Measurements from ENCODE around the gene FGG.

The FGG gene

DNA sequence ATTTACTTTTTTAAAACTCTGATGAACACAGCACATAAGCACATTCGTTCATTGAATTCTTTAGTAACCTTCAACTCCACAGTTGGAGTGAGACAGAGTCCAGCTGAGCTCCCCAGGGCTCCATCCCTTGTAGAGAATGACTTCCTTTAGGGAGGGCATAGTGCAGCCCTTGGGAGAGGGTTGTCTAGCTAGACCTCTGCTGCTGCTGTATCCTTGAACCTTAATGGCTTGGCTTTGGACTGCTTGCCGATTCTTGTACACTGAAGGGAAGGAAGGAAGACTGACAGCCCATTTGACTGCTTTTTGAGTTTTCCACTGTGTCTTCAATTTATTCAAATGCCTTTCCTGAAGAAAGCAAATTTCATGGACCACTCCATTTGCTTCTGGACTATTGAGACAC is 19.4 kb upstream of the FGG start:
- TF ChIP-seq, protein P1, sequence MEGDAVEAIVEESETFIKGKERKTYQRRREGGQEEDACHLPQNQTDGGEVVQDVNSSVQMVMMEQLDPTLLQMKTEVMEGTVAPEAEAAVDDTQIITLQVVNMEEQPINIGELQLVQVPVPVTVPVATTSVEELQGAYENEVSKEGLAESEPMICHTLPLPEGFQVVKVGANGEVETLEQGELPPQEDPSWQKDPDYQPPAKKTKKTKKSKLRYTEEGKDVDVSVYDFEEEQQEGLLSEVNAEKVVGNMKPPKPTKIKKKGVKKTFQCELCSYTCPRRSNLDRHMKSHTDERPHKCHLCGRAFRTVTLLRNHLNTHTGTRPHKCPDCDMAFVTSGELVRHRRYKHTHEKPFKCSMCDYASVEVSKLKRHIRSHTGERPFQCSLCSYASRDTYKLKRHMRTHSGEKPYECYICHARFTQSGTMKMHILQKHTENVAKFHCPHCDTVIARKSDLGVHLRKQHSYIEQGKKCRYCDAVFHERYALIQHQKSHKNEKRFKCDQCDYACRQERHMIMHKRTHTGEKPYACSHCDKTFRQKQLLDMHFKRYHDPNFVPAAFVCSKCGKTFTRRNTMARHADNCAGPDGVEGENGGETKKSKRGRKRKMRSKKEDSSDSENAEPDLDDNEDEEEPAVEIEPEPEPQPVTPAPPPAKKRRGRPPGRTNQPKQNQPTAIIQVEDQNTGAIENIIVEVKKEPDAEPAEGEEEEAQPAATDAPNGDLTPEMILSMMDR (IDR thresholded peaks at IDR 0.05): no peak

DNA sequence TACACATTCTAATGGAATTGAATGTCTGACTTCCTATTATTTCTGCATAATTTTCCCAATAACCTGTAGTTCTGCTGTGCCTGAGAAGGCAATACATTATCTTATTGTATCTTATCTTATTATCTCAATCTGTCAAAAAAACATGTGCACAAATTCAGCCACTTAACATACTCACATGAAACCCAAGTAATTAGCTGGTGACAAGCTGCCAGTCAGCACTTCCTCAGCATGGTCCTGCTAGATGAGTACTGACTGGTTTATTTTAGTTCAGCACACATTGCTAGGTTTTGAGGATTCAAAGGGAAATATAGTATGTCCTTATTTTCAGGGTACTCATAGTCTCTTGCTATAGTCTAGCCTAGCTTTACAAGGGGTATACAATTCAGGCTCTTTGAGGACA is 17.9 kb upstream of the FGG start:
- TF ChIP-seq, protein P1 (IDR thresholded peaks at IDR 0.05): no peak

DNA sequence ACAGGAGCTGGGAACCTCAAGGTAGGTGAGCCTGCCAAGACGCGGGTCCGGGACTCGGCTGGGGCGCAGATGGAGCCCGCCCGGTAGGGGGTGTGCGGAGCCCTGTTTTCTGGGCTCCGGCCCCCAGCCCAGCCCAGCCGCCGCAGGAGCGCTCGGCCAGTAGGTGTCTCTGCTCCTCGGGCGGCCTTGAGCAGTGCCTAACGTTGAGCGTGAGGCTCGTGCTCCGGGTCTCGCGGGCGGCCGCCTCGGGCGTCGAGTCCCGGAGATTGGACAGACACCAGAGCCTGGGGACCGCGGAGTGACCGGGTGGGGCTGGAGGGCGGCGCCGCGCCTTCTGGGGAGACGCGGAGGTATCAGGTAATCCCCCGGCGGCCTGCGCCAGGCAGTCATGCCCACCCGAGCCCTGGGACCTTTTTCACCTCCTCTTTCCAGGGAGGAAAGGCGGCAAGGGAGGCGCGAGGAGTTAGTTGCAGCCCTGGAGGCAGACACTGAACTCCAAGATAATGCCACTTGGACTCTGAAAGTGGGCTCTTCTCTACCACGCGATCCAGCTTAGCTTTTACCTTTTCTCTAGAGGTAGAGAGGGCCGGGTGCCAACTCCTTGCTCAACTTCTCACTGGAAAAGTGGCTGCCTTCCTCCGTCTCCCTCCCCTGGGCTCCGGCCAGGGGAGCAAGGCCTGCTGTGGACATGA is 14.5 kb upstream of the FGG start:
- TF ChIP-seq, protein P1 (IDR thresholded peaks at IDR 0.05): peak; percentile 75

DNA sequence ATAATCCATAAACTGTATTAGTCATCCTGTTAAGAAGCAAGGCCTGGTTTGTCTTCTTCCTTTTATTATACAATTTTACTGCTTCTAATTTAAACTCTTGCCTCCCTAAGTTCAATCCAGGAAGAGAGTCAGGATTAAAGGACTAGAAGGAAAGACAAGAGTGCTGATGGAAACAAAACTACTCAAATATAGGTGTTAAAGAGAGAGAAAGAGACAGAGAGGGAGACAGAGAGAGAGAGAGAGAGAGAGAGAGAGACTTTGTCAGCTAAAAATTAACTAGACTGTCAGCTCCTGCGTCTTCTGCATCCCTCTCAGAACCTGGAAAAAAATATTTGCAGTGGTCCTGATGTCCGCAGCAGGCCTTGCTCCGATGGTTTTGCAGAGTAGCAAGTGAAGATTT is 13.5 kb upstream of the FGG start:
- TF ChIP-seq, protein P1 (IDR thresholded peaks at IDR 0.05): no peak

DNA sequence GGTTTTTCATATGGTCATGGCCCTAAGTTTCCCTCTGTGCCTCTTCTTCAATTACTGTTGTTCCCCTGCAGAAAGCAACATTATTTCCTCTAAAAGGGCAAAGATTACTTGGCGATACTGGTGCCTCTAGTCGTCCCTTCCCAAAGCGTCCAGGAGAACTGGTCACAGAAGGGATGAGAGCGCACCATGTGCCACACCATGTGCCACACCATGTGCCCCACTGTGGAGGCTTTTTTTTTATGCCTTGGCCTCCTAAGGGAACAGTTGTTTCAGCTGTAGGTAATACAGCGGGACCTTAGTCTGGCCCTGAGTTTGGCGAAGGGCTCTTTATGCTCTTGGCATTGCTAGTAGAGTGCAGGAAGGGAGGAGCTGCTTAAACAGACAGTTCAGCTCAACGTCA is 11.5 kb upstream of the FGG start:
- TF ChIP-seq, protein P1 (IDR thresholded peaks at IDR 0.05): no peak

DNA sequence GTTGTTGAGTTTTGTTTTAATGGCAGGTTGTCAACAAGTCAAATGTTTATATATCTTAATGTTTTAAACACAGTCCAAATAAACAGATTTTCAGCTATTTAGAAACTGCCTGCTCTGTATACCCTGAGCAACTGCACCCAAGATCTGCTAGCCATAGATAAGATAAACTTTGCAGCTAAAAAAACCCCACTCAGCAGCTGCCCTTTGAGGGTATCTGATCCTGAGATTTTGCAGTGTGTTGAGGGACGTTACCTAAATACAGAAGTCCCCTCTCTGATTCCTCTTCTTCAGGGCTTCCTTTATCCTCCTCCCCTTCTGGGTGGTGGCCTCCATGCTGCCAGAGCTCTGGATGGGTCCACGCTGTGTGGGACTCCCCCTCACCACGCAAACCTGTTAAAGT is 11.0 kb upstream of the FGG start:
- TF ChIP-seq, protein P1 (IDR thresholded peaks at IDR 0.05): no peak

DNA sequence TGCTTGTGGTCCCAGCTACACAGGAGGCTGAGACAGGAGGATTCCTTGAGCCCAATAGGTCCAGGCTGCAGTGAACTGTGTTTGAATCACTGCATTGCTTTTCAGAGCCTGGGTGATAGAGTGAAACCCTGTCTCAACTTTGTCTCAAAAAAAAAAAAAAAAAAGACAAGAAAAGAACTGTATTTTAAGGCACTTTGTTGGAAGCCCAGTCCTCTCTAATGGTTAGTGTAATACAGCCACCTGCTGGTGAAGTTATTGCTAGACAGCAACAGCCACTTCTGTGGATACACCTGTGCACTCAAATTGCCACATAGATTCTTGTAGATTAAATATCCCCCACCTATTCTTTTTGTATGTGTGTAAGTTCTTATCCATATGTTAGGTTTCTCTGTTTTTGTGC is 10.1 kb upstream of the FGG start:
- TF ChIP-seq, protein P1 (IDR thresholded peaks at IDR 0.05): peak; percentile 65

DNA sequence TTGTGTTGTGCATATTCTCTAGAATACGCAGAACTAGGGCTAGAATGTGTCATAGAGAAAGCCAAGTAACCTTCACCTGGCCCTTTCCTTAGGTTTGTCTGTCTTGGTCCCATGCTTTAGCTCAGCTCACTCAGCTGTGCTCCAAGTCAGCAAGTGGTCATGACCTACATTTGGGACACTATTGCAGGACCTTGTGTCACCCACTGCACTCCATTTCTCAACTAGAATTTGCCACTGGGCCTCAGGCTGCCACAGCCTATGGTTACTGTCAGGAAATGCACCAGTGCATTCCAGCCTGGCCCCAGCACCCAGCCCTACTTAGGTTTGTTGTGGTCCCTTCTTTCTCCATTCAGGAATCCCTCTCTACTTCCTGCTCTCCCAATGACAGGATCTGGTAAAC is 7.7 kb upstream of the FGG start:
- TF ChIP-seq, protein P1 (IDR thresholded peaks at IDR 0.05): no peak

All from LNCAP (cell line).